Endothelial cell of umbilical vein (primary cell): ENCODE data around the gene XRRA1.

Source experiments
- CTCF ChIP-seq, 2 donors: IDR thresholded peaks; 1 replicate in 1 of 2; 2 replicates in 1 of 2; pipeline ENCODE4 v1.5.1; 2011; ENCODE audit warnings: low read length in 2 of 2, mild to moderate bottlenecking in 2 of 2, moderate library complexity in 2 of 2, control low read depth in 1 of 2, inconsistent platforms in 1 of 2, low read depth in 1 of 2; ENCODE audit not compliant: insufficient read depth in 1 of 2; ENCODE audit errors: extremely low read depth in 1 of 2
- JUN ChIP-seq: IDR thresholded peaks from 2 replicates; pipeline ENCODE4 v1.6.1; 2011; ENCODE audit warnings: borderline replicate concordance, low read depth; ENCODE audit not compliant: insufficient read length, insufficient read depth
- POLR2AphosphoS5 ChIP-seq: IDR thresholded peaks from 2 replicates; pipeline ENCODE4 v1.6.1; 2012; ENCODE audit warnings: low read depth, mild to moderate bottlenecking, control low read depth, low read length, moderate library complexity; ENCODE audit not compliant: insufficient read depth

- TF ChIP-seq CTCF (IDR thresholded peaks at IDR 0.05; ENCODE audit: extremely low read depth in 1 of 2, insufficient read depth in 1 of 2, low read depth in 1 of 2, low read length in 2 of 2) (no peak), POLR2AphosphoS5 (no peak), JUN (no peak)
Observed at GRCh38 chr11:74815966-74816365, 132.9 kb downstream of the XRRA1 start.
